GM23248 (cell line): ENCODE measurements around the gene CRACDL.

ENCODE experiments used
- EZH2 ChIP-seq: fragments of 200-600 bp; sonication (generic); IDR thresholded peaks from 2 replicates; pipeline ENCODE4 v1.6.1; 2018; ENCODE audit warnings: antibody characterized with exemption, mild to moderate bottlenecking; ENCODE audit not compliant: insufficient read depth, poor library complexity, severe bottlenecking
- EZH2phosphoT487 ChIP-seq: fragments of 200-600 bp; sonication (generic); IDR thresholded peaks from 2 replicates; pipeline ENCODE4 v1.6.1; 2018; ENCODE audit warnings: antibody characterized with exemption, moderate library complexity, mild to moderate bottlenecking, low read depth; ENCODE audit not compliant: insufficient read depth

DNA sequence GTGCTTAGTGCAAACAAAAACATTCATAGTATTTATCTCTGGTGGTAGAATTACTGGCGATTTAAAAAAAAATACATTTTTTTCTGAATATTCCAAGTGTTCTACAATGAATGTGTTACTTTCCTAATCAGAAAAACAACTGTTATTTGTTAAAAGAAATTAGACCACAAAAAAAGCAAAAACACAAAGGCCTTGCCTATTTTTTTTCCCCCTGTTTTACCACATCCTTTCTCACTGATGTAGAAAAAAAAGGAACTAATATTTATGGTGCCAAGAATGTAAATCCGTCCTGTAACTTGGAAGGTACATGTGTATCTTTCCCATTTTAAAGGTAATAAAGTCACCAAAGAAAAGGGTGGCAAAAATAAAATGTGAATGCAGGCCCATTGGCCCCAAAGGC, 176.7 kb downstream of the CRACDL start:
- no peak for TF ChIP-seq EZH2phosphoT487
- TF ChIP-seq EZH2 = no peak
